Measurements from ENCODE around the gene CASK.

- no peak for TF ChIP-seq CTCF (IDR thresholded peaks at IDR 0.05; ENCODE audit: low read depth, low read length, missing input control)
- TF ChIP-seq ZBTB33 (IDR thresholded peaks at IDR 0.05): no peak
- no peak for TF ChIP-seq MAX (IDR thresholded peaks at IDR 0.05)
- no peak for TF ChIP-seq HNF4A (conservative IDR thresholded peaks at IDR 0.05)
- TF ChIP-seq RAD21 (IDR thresholded peaks at IDR 0.05): no peak
- no peak for TF ChIP-seq TAF1 (conservative IDR thresholded peaks at IDR 0.05)
Measured at GRCh38 chrX:41732260-41732659, 191.1 kb downstream of the CASK start.
